GM18519 (cell line): ENCODE measurements around the gene GRM8.

Experiments used
- ATAC-seq: cut with Tn5 transposase; IDR thresholded peaks from one replicate; pipeline ENCODE4 v1.9.1; 2021; ENCODE audit warnings: mild to moderate bottlenecking, moderate library complexity; ENCODE audit not compliant: unreplicated experiment, low FRiP score

GRM8 gene

GRCh38 chr7:126411032-126411820 lies 841.5 kb downstream of the GRM8 start:
- ATAC-seq = no peak

GRCh38 chr7:126403040-126403439 lies 849.7 kb downstream of the GRM8 start:
- no peak for ATAC-seq

GRCh38 chr7:126401918-126402317 lies 850.8 kb downstream of the GRM8 start:
- no peak for ATAC-seq

- ATAC-seq = no peak
Measured at GRCh38 chr7:126398851-126399529, 853.8 kb downstream of the GRM8 start.

- ATAC-seq = no peak
Measured at GRCh38 chr7:126398285-126398684, 854.5 kb downstream of the GRM8 start.

GRCh38 chr7:126394406-126394805 lies 858.3 kb downstream of the GRM8 start:
- ATAC-seq = no peak
